Activated T-cell treated with anti-CD3 and anti-CD28 coated beads, Interleukin-2, amount 50 U/mL, for 1 hour (primary cell): ENCODE measurements around the gene AK5.

Experiments
- DNase-seq: peaks from one replicate; pipeline ENCODE4 v3.0.0-alpha.2; 2020

The AK5 gene

DNA sequence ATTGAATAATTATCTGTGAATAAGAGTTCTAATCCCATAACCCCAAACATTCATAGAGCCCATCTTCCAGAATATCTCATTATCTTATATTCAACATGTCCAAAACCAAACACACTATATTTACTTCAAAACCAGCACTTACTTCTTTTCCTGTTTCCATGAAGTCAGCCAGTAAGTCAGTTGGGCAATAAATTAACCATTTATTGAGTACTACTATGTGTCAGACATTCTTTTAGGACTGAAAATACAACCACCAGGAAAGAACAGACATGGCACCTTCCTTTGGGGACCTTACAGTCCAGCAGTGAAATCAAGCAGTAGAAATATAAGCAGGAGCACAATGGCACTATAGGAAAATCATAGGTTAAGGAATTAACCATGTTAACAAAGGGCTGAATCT is 8.8 kb downstream of the AK5 start:
- DNase-seq: no peak

DNA sequence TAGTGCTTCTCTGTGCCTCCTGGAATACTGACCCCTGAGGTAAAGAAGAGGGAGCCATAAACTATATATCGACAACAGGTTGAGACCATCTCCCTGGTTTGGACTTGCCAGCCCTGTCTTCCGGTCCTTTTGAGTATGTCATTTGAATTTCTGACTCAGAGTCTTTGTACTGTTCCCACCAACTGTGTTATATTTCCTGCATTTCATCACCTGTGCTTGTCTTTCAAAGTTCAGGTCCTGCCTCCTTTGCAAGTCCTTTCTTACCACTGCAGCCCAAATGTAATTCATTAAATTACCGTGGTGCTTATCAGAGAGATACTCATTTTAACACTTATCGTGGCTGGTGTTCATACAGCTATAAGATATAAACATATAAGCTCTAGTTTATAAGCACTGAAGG is 10.7 kb downstream of the AK5 start:
- no peak for DNase-seq

- DNase-seq: no peak
These were observed 18.7 kb downstream of the AK5 start for GRCh38 chr1:77300566-77300965.

GRCh38 chr1:77303387-77303786 is 21.6 kb downstream of the AK5 start:
- DNase-seq: no peak

- DNase-seq: no peak
These were observed 27.2 kb downstream of the AK5 start for GRCh38 chr1:77308889-77309621.

GRCh38 chr1:77310924-77311323 is 29.1 kb downstream of the AK5 start:
- DNase-seq: no peak

DNA sequence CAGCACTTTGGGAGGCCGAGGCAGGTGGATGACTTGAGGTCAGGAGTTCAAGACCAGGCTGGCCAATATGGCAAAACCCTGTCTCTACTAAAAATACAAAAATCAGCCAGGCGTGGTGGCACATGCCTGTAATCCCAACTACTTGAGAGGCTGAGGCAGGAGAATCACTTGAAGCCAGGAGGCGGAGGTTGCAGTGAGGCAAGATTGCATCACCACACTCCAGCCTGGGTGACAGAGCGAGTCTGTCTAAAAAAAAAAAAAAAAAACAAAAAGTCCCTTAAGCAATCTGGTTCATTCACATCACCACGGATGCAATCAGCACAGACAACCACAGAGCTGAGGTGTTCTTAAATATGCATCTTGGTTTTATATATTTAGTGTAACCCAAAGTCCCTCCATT is 30.5 kb downstream of the AK5 start:
- peak; percentile 19 for DNase-seq

DNA sequence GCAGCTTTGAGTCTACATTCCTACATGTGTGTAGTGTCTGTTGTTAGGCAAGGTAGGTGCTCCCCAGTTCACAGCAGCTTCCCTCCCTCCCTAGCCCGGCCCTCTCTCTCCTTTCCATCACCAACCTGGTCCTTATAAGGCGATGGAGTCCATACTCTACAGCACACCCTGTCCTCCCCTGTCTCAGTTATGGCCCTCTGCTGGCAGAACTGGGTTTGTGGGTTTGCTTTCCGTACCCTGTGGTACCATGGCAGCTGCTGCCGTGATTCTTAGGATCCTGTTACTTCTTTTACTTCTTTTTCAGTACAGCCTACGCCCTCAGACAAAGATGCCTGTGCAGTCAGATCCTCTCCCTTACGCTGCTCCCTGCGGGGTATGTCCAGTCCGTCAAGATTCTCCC is 31.7 kb downstream of the AK5 start:
- DNase-seq: peak; percentile 35

DNA sequence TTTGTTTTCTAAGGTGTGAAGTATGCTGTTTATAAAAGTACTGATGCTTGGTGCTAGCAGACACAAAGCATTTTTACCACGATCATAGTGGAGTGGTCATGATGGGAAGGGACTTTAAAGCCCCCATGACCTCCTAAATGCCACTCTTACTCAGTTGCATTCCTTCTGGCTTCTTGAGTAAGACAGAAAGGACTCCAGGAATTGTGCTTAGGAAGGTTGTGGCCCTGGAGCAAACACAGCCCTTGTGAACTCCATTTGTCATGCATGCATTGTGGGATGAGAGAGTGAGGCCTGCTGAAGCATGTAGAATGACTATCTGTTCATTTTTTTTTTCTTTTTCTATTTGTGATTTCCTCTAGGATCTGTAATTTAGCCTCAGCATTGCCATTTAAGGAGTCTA is 34.2 kb downstream of the AK5 start:
- no peak for DNase-seq

DNA sequence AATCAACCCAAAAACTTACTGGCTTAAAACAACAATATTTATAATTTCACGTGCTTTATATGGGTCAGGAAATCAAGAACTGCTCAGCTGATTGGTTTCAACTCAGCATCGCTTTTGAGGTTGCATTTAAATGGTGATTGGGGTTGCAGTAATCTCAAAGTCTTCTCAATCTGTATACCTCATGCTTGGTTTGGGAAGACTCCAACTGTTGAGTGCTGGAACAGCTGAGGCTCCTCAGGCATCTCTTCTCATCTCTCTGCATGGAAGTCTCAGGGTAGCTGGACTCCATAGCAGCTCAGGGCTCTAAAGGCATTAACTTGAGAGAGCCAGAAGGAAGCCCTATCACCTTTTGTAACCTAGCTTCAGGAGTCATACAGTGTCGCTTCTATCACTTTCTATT is 35.1 kb downstream of the AK5 start:
- no peak for DNase-seq

DNA sequence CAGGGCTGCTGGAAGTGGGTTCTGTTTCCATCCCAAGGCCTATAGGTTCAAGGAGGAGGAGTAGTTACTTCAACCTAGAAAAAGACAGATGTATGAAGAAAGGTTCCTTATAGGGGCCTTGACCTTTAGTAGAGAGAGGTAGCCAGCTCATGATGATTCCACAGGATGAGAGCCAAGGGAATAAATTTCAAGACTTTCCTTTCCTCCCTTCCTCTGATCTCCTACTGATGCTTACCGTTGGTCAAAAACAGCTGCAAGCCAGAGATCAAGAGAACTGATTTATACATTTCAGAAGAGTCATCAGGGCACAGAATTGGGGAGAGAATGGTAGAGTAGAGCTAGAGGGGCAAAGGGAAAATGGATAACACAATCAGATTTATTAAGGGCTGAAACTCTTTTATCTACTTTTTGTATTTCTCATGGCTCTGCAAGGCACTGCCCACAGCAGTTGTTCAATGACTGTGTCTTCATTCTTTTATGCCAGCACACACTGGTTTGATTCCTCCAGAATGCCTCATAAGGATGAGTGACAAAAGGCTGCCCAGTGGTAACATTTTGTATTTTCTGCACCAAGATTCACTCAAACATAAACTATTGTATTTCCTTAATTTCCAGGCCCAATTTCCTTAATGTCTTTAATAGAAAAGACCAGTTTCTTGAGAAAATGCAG is 37.4 kb downstream of the AK5 start:
- DNase-seq: no peak

- no peak for DNase-seq
These were observed 40.5 kb downstream of the AK5 start for GRCh38 chr1:77322061-77322900.

- DNase-seq: no peak
These were observed 51.7 kb downstream of the AK5 start for GRCh38 chr1:77333501-77333900.

GRCh38 chr1:77336729-77337128 is 54.9 kb downstream of the AK5 start:
- no peak for DNase-seq

DNA sequence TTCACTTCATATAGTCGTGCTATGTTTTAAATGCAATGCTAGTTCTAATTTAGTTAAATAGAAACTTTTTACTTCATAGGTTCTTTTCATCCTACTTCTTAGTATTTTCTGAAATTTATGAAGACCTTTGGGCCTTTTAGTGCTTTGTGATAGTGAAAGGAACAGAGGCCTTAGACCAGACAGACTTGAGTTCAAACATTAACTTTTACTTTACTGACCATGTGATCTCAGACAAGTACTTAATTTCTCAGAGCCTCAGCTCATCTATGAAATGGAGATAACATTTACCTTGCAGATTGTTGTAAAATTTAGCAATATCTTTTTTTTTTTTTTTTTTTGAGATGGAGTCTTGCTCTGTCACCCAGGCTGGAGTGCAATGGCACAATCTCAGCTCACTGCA is 57.5 kb downstream of the AK5 start:
- no peak for DNase-seq

DNA sequence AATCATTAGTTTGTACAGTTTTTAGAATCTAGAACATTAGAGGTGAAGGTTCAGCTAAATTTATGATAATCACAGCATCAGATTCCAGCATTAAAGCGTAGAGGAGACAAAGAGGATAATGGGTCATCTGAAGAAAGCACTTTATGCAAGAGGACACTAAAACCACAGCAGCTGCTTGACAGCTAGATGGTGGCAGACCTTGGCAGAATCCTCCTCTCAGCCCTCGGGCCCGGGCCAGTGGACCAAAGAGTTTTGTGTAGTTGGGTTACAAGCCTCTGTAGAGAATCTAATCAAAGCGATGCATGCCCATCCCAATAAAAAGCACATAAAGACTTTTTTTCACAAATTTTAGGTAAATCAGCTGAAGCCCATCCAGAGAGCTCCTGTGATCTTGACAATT is 59.4 kb downstream of the AK5 start:
- no peak for DNase-seq

- no peak for DNase-seq
These were observed 60.9 kb downstream of the AK5 start for GRCh38 chr1:77342745-77343144.

DNA sequence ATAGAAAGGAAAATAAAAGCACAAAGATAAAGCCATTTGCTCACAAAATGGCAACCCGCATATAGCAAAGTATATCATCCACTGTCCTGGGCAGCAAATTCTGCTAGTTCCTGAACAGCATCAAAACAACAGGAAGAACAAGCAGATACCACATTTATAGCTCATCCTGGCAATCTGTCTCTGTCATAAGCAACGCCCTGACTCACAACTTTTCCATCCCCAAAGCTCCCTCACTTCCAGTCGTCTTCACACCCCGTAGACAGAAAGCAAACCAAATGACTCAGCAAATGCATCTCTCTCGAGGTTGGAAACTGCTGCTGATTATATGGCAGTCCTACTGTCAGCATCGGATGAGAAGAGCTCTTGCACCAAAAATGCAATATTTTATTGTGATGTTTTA is 65.8 kb downstream of the AK5 start:
- no peak for DNase-seq

- no peak for DNase-seq
These were observed 66.7 kb downstream of the AK5 start for GRCh38 chr1:77348549-77348948.

GRCh38 chr1:77349275-77349674 is 67.5 kb downstream of the AK5 start:
- DNase-seq: no peak

GRCh38 chr1:77350012-77350770 is 68.4 kb downstream of the AK5 start:
- DNase-seq: no peak

DNA sequence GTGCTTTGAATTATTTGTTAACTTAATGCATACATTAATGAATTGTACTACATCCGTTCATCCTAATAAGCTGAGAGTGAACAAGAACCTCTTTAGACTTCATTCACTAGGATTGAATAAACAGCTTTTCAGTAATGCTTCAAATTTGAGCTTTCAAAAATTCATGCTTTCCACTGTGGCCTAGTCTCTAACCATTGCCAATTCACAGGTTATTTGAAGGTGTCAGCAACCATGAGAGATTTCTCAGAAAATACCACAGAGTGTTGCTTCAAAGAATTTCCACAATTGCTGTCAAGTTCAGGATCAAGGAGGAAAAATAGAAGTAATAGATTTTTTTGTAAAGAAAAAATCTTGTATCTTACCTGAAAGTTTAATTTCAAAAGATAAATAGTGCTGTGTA is 72.7 kb downstream of the AK5 start:
- DNase-seq: no peak

DNA sequence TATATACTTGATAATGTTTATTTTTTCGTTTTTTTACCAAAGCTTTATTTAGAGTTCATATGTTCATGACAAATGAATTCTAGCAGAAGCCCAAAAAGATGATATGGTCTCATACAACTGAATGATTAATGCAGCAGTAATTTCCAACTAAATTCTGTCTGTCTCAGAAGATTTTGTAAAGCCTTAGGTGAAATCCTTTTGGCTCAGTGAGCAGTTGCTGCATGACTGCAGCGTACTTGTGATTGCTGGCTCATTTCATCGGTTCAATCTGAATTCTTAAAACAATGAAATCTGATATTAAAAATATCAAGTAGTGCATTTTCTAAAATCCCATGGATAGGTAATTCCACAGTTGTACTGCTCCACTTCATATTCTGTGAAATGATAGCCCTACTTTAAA is 73.2 kb downstream of the AK5 start:
- DNase-seq: no peak
